Gastroesophageal sphincter (tissue), 4 donors: ENCODE results near the gene CDK14. TPM values are rescaled to one million over a fixed set of nuclear protein-coding genes. Genes with fewer than 3 reads are reported as not detected.

Experiments
- ATAC-seq: fragments of 150-250 bp; one replicate; pipeline ENCODE4 v1.9.1; 2016; ENCODE audit warnings: mild to moderate bottlenecking, moderate library complexity
- H3K27ac ChIP-seq, 4 donors: fragments of 200-600 bp; sonication (generic) in 3 of 4; 1 replicate in 3 of 4; 2 replicates in 1 of 4; pipeline ENCODE4 v1.5.1; 2016 to 2019
- H3K27me3 ChIP-seq: fragments of 200-600 bp; sonication (generic); one replicate; pipeline ENCODE4 v1.5.1; 2019
- H3K36me3 ChIP-seq, 2 donors: fragments of 200-600 bp; sonication (generic); one replicate each; pipeline ENCODE4 v1.5.1; 2019; ENCODE audit warnings: control low read depth in 1 of 2
- H3K4me1 ChIP-seq, 3 donors: fragments of 200-600 bp; sonication (generic); 1 replicate in 2 of 3; 2 replicates in 1 of 3; pipeline ENCODE4 v1.5.1; 2016 to 2019; ENCODE audit warnings: control low read depth in 2 of 3
- H3K4me3 ChIP-seq, 2 donors: fragments of 200-600 bp; sonication (generic); one replicate each; pipeline ENCODE4 v1.5.1; 2019; ENCODE audit warnings: mild to moderate bottlenecking in 1 of 2, moderate library complexity in 1 of 2
- H3K9me3 ChIP-seq, 3 donors: fragments of 200-600 bp; sonication (generic); one replicate each; pipeline ENCODE4 v1.5.1; 2017 to 2019; ENCODE audit warnings: control low read depth in 2 of 3
- CTCF ChIP-seq, 4 experiments: fragments of 200-600 bp in 2 of 4; fragments of 450-650 bp in 2 of 4; sonication (generic) in 1 of 4; IDR thresholded peaks; one replicate each; pipeline ENCODE4 v1.5.1; 2017 to 2019; ENCODE audit warnings: antibody characterized with exemption in 4 of 4, mild to moderate bottlenecking in 2 of 4, moderate library complexity in 2 of 4
- EP300 ChIP-seq: sonication (generic); formaldehyde crosslinking; IDR thresholded peaks from one replicate; pipeline ENCODE4 v1.6.1; 2017; ENCODE audit warnings: antibody characterized with exemption, mild to moderate bottlenecking
- POLR2A ChIP-seq, 2 donors: fragments of 450-650 bp; IDR thresholded peaks; one replicate each; pipeline ENCODE4 v1.6.1; 2017; ENCODE audit warnings: antibody characterized with exemption in 2 of 2, mild to moderate bottlenecking in 2 of 2, moderate library complexity in 1 of 2
- POLR2AphosphoS5 ChIP-seq: sonication (generic); formaldehyde crosslinking; IDR thresholded peaks from one replicate; pipeline ENCODE4 v1.6.1; 2017; ENCODE audit warnings: antibody characterized with exemption
- WGBS, 2 donors: methylation state at CpG; one replicate each; pipeline ENCODE4 v1.1.5; 2018; ENCODE audit warnings: low coverage in 1 of 2; 5-methylcytosine and 5-hydroxymethylcytosine counted together
- total RNA-seq, 4 donors: library from RNA; depleted of rRNA; stranded (reverse); fragments of >200 nt; gene quantifications; one replicate each; pipeline ENCODE4 v1.1.0, GENCODE V29; 2016

Gene CDK14
- total RNA-seq, 4 donors from 2014 or later, result 14.8 to 28.7 (median 18.4) TPM

GRCh38 chr7:90839727-90840291 lies 243.7 kb downstream of the CDK14 start:
- Histone ChIP-seq H3K4me3 (no peak overlapping the region), H3K9me3 (peaks cover 0 to 12% (median 0%) of the 10 kb centered on the region in 3 donors), H3K27ac (no peak overlapping the region), H3K27me3 (no peaks in the 10 kb centered on the region), H3K4me1 (peaks cover 9 to 38% (median 14%) of the 10 kb centered on the region in 3 donors), H3K36me3 (no peaks in the 10 kb centered on the region)
- ATAC-seq, result no peak
- TF ChIP-seq CTCF (IDR thresholded peaks at IDR 0.05), result no peak
- no peak for TF ChIP-seq POLR2A (IDR thresholded peaks at IDR 0.05)
- no peak for TF ChIP-seq EP300
- no peak for TF ChIP-seq POLR2AphosphoS5
- 89 to 93% methylated on average over 3 of the region's 3 CpGs for WGBS, 2 donors

DNA sequence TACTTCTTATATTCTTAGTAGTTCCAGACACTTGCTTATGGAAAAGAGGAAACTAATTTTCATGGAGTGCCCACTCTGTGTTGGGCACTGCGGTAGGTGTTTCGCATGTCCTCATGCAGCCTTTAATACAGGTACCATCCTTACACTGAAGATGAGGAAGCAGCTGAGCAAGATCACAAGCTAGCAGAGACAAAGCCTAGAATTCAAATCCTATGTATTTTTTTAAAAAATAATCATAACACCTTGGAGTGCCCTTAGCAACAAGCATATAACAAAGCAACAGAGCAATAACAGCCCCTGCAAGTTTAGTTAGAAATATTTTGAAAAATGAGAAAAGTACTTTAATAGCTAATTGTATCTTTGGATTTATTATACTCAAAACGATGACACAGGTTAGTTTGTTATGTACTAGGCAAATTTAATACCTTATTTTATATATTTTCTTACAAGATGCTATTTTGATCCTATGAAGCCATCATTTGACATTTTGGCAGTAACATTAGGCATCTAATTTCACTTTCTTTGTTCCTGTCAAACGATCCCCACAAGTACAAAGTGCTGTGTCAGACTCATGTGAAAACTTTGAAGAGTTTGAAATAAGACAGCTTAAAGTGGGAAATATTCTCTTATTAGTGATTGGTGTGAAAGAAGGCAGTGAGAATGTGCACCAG lies 245.8 kb downstream of the CDK14 start:
- Histone ChIP-seq H3K4me3 (no peak overlapping the region), H3K4me1 (peaks cover 9 to 38% (median 14%) of the 10 kb centered on the region in 3 donors), H3K9me3 (peaks cover 0 to 12% (median 0%) of the 10 kb centered on the region in 3 donors), H3K36me3 (no peaks in the 10 kb centered on the region), H3K27me3 (no peaks in the 10 kb centered on the region), H3K27ac (peak overlapping the region in 1 of 4 donors; percentile 11)
- no peak for ATAC-seq
- 14 to 60% methylated on average over 2 to 4 of the region's 4 CpGs for WGBS, 2 donors
- TF ChIP-seq EP300 (no peak), POLR2AphosphoS5 (no peak), CTCF (IDR thresholded peaks at IDR 0.05) (no peak), POLR2A (IDR thresholded peaks at IDR 0.05) (no peak)

- no peak for ATAC-seq
These were observed 246.3 kb downstream of the CDK14 start for GRCh38 chr7:90842430-90842788.

DNA sequence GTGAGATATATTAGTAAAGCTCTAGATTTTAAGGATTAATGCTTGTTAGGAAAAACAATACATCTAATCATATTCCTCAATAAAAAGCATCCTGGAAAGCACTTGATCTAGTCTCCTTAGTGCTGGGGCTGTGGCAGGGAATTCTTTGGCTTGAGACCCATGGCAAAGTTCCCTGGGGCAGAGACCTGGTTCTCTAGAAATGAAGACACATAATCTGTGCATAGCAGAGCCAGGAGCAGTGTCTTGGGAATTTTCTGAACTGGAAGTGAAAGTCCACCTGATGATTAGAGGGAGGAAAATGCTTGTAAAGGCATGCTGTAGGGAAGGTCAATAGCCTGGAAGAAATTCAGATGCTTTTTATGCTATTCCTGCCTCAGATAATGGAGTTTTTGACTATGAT lies 247.4 kb downstream of the CDK14 start:
- no peak for ATAC-seq
- no peaks in the 10 kb centered on the region for H3K36me3 ChIP-seq
- H3K4me3 ChIP-seq, result no peak overlapping the region
- H3K27ac ChIP-seq, result no peak overlapping the region
- peaks cover 9 to 38% (median 14%) of the 10 kb centered on the region in 3 donors for H3K4me1 ChIP-seq
- TF ChIP-seq POLR2A (IDR thresholded peaks at IDR 0.05) (no peak), CTCF (IDR thresholded peaks at IDR 0.05) (no peak), EP300 (no peak), POLR2AphosphoS5 (no peak)
- H3K27me3 ChIP-seq, result no peaks in the 10 kb centered on the region
- H3K9me3 ChIP-seq, result peaks cover 0 to 9% (median 0%) of the 10 kb centered on the region in 3 donors

More at GRCh38 chr7:90842430-90842788, 246.3 kb downstream of the CDK14 start:
- Histone ChIP-seq H3K9me3 (peaks cover 0 to 12% (median 0%) of the 10 kb centered on the region in 3 donors), H3K4me3 (no peak overlapping the region), H3K27me3 (no peaks in the 10 kb centered on the region), H3K36me3 (no peaks in the 10 kb centered on the region), H3K4me1 (peaks cover 9 to 38% (median 14%) of the 10 kb centered on the region in 3 donors), H3K27ac (peak overlapping the region in 1 of 4 donors; percentile 11)
- 60 to 79% methylated on average over 4 of the region's 4 CpGs for WGBS, 2 donors
- TF ChIP-seq CTCF (IDR thresholded peaks at IDR 0.05) (no peak), POLR2A (IDR thresholded peaks at IDR 0.05) (no peak), EP300 (no peak), POLR2AphosphoS5 (no peak)

- TF ChIP-seq EP300 (no peak), POLR2A (IDR thresholded peaks at IDR 0.05) (no peak), CTCF (IDR thresholded peaks at IDR 0.05) (no peak), POLR2AphosphoS5 (no peak)
- Histone ChIP-seq H3K27me3 (no peaks in the 10 kb centered on the region), H3K27ac (no peak overlapping the region), H3K4me3 (no peak overlapping the region), H3K9me3 (no peaks in the 10 kb centered on the region), H3K36me3 (no peaks in the 10 kb centered on the region), H3K4me1 (peaks cover 9 to 38% (median 14%) of the 10 kb centered on the region in 3 donors)
- no peak for ATAC-seq
- 86 to 91% methylated on average over 1 of the region's 1 CpG for WGBS, 2 donors
These were observed 248.3 kb downstream of the CDK14 start for GRCh38 chr7:90844421-90844820.
